ENCODE data around the gene DYDC2. TPM values are rescaled to one million over a fixed set of nuclear protein-coding genes. Genes with fewer than 3 reads are reported as not detected.
A peak's percentile ranks its signal among the peaks of the same experiment; 100 is the strongest.

Gene DYDC2
- total RNA-seq, 1 experiment from 2014 or later, result not detected

- no peaks in the 10 kb centered on the region for H3K9me2 ChIP-seq (ENCODE audit: insufficient read depth)
- no peak overlapping the region for H3K4me3 ChIP-seq
- intact Hi-C loops (cut with micrococcal nuclease; ENCODE audit: unreplicated experiment), result no loop called here
- POLR2A ChIA-PET (ENCODE audit: unreplicated experiment), result no interaction called here
- no peaks in the 10 kb centered on the region for H4K20me1 ChIP-seq (ENCODE audit: insufficient read depth)
- no peaks in the 10 kb centered on the region for H3K4me1 ChIP-seq (replicated peaks; ENCODE audit: insufficient read depth)
- H2AFZ ChIP-seq, result no peak overlapping the region
- no peak overlapping the region for H3K4me2 ChIP-seq
- no peaks in the 10 kb centered on the region for H3F3A ChIP-seq (ENCODE audit: insufficient read depth, low read depth)
- no peak overlapping the region for H3K27ac ChIP-seq
- peaks cover 2% of the 10 kb centered on the region; the same call in 1 of the 2 replicates for H3K9me3 ChIP-seq (ENCODE audit: insufficient read depth, low read depth)
- BruUV-seq (replicated peaks), result no TSS peak
- H3K79me2 ChIP-seq (ENCODE audit: low read depth), result no peaks in the 10 kb centered on the region
- no peaks in the 10 kb centered on the region for H3K36me3 ChIP-seq (ENCODE audit: low read depth)
- DNase-seq, result no peak
- CTCF ChIA-PET, result no interaction called here
- peaks cover 10% of the 10 kb centered on the region; the same call in 1 of the 2 replicates for H3K27me3 ChIP-seq (ENCODE audit: insufficient read depth, low read depth)
- TF ChIP-seq CTCF (conservative IDR thresholded peaks at IDR 0.05) (no peak), EZH2 (IDR thresholded peaks at IDR 0.05; ENCODE audit: low read depth) (no peak)
Observed at GRCh38 chr10:80321183-80321582, 35.4 kb upstream of the DYDC2 start.

- Histone ChIP-seq H3K4me2 (no peak overlapping the region), H3K27ac (no peak overlapping the region), H3K4me3 (no peak overlapping the region), H4K20me1 (ENCODE audit: insufficient read depth) (no peaks in the 10 kb centered on the region), H3K4me1 (replicated peaks; ENCODE audit: insufficient read depth) (no peaks in the 10 kb centered on the region), H3K27me3 (ENCODE audit: insufficient read depth, low read depth) (peaks cover 13% of the 10 kb centered on the region), H2AFZ (no peak overlapping the region), H3K36me3 (ENCODE audit: low read depth) (no peaks in the 10 kb centered on the region), H3F3A (ENCODE audit: insufficient read depth, low read depth) (no peaks in the 10 kb centered on the region), H3K9me2 (ENCODE audit: insufficient read depth) (no peaks in the 10 kb centered on the region), H3K9me3 (ENCODE audit: insufficient read depth, low read depth) (0 out of 2 replicates have a peak, but pooled peaks cover 2% of the 10 kb centered on the region), H3K79me2 (ENCODE audit: low read depth) (no peaks in the 10 kb centered on the region)
- POLR2A ChIA-PET (ENCODE audit: unreplicated experiment), result no interaction called here
- CTCF ChIA-PET, result no interaction called here
- intact Hi-C loops (cut with micrococcal nuclease; ENCODE audit: unreplicated experiment), result no loop called here
- DNase-seq, result peak in 1 of 2 experiments; percentile 26
- TF ChIP-seq CTCF (conservative IDR thresholded peaks at IDR 0.05) (no peak), EZH2 (IDR thresholded peaks at IDR 0.05; ENCODE audit: low read depth) (no peak)
- BruUV-seq (replicated peaks), result no TSS peak
Observed at GRCh38 chr10:80322158-80322557, 34.4 kb upstream of the DYDC2 start.

GRCh38 chr10:80322711-80323110, 33.9 kb upstream of the DYDC2 start:
- Histone ChIP-seq H3K9me2 (ENCODE audit: insufficient read depth) (no peaks in the 10 kb centered on the region), H3K4me3 (no peak overlapping the region), H3K36me3 (ENCODE audit: low read depth) (no peaks in the 10 kb centered on the region), H3K27ac (no peak overlapping the region), H3K9me3 (ENCODE audit: insufficient read depth, low read depth) (0 out of 2 replicates have a peak, but pooled peaks cover 2% of the 10 kb centered on the region), H2AFZ (no peak overlapping the region), H3F3A (ENCODE audit: insufficient read depth, low read depth) (no peaks in the 10 kb centered on the region), H3K79me2 (ENCODE audit: low read depth) (no peaks in the 10 kb centered on the region), H4K20me1 (ENCODE audit: insufficient read depth) (no peaks in the 10 kb centered on the region), H3K4me1 (replicated peaks; ENCODE audit: insufficient read depth) (no peaks in the 10 kb centered on the region), H3K4me2 (no peak overlapping the region), H3K27me3 (ENCODE audit: insufficient read depth, low read depth) (peaks cover 18% of the 10 kb centered on the region)
- intact Hi-C loops (cut with micrococcal nuclease; ENCODE audit: unreplicated experiment), result no loop called here
- no TSS peak for BruUV-seq (replicated peaks)
- ChIA-PET CTCF (no interaction called here), POLR2A (ENCODE audit: unreplicated experiment) (no interaction called here)
- TF ChIP-seq EZH2 (IDR thresholded peaks at IDR 0.05; ENCODE audit: low read depth), result no peak
- no peak for TF ChIP-seq CTCF (conservative IDR thresholded peaks at IDR 0.05)
- peak in 1 of 2 experiments; percentile 9 for DNase-seq

Measured in PC-9 (cell line).